Activated naive CD4-positive, alpha-beta T cell (primary cell): Measurements from ENCODE around the gene PRKCQ.
"Not testable (repeated sequence)": the region's sequence is repeated elsewhere in the genome, so short reads cannot be mapped to it uniquely, and the experiment has no call there.

Experiments used
- DNase-seq, 4 experiments: peaks; one replicate each; lab custom pipeline; 2025; lab: John Stamatoyannopoulos, UW

The PRKCQ gene

GRCh38 chr10:6383096-6383812 lies 196.8 kb downstream of the PRKCQ start:
- DNase-seq, result no peak

GRCh38 chr10:6382081-6382480 lies 198.0 kb downstream of the PRKCQ start:
- DNase-seq, result peak in 1 of 4 experiments; percentile 30

GRCh38 chr10:6380478-6380877 lies 199.6 kb downstream of the PRKCQ start:
- not testable (repeated sequence) for DNase-seq

GRCh38 chr10:6379015-6379776 lies 200.9 kb downstream of the PRKCQ start:
- DNase-seq, result no peak
